Kidney epithelial cell (primary cell): ENCODE measurements around the gene ZFP64. TPM values are rescaled to one million over a fixed set of nuclear protein-coding genes. Genes with fewer than 3 reads are reported as not detected.

Experiments
- DNase-seq: peaks from one replicate; pipeline ENCODE4 v3.0.0-alpha.2; 2010; ENCODE audit warnings: low read depth
- H3K27me3 ChIP-seq: 2 replicates; pipeline ENCODE4 v1.6.0; 2011; ENCODE audit warnings: low read length; ENCODE audit not compliant: control insufficient read depth, insufficient read depth
- H3K36me3 ChIP-seq: 2 replicates; pipeline ENCODE4 v1.5.1; 2011; ENCODE audit warnings: low read length; ENCODE audit not compliant: control insufficient read depth, insufficient read depth
- H3K4me3 ChIP-seq: 2 replicates; pipeline ENCODE4 v1.5.1; 2011; ENCODE audit warnings: low read depth, mild to moderate bottlenecking, control low read depth, low read length
- CTCF ChIP-seq: IDR thresholded peaks from 2 replicates; pipeline ENCODE4 v1.5.1; 2011; ENCODE audit warnings: mild to moderate bottlenecking, moderate library complexity, low read length, control low read depth, inconsistent platforms; ENCODE audit not compliant: insufficient read depth, poor library complexity, severe bottlenecking
- total RNA-seq: library from RNA; depleted of rRNA; stranded (reverse); fragments of >200 nt; gene quantifications from 2 replicates; pipeline ENCODE4 v1.2.3, GENCODE V29; 2015

The ZFP64 gene
- total RNA-seq, 1 donor from 2014 or later, result 49.6 TPM

DNA sequence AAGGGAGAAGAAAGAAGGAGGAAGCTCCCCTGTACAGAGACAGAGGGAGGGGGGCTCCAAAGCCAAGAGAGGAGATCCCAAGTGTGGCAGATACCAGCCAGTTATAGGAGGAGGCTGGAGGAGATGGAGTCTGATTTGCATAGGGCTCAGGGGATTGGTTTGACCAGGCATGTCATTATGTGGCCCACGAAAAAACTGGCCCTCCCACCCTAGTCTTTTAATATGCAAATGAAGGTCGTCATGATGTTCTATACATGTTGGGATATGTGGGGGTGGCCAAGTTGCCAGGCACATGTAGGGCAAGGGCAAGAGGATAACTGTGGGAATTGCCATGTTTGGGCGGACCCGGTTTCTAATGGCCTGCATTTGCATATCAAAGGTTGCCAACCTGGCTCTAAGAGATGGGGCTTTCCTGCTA lies 17.6 kb upstream of the ZFP64 start:
- Histone ChIP-seq H3K36me3 (no peaks in the 10 kb centered on the region), H3K27me3 (no peaks in the 10 kb centered on the region), H3K4me3 (no peak overlapping the region)
- no peak for DNase-seq
- TF ChIP-seq CTCF, result no peak

- no peaks in the 10 kb centered on the region for H3K27me3 ChIP-seq
- no peak for DNase-seq
- H3K36me3 ChIP-seq, result no peaks in the 10 kb centered on the region
- TF ChIP-seq CTCF, result no peak
- no peak overlapping the region for H3K4me3 ChIP-seq
Observed at GRCh38 chr20:52207020-52207810, 15.6 kb upstream of the ZFP64 start.

- Histone ChIP-seq H3K36me3 (no peaks in the 10 kb centered on the region), H3K4me3 (no peak overlapping the region), H3K27me3 (no peaks in the 10 kb centered on the region)
- no peak for TF ChIP-seq CTCF
- DNase-seq, result no peak
Observed at GRCh38 chr20:52204136-52204535, 12.6 kb upstream of the ZFP64 start.

- H3K36me3 ChIP-seq, result no peaks in the 10 kb centered on the region
- no peak for DNase-seq
- no peak overlapping the region for H3K4me3 ChIP-seq
- H3K27me3 ChIP-seq, result no peaks in the 10 kb centered on the region
- no peak for TF ChIP-seq CTCF
Observed at GRCh38 chr20:52201395-52201794, 9.8 kb upstream of the ZFP64 start.

GRCh38 chr20:52200870-52201269 lies 9.3 kb upstream of the ZFP64 start:
- TF ChIP-seq CTCF, result no peak

GRCh38 chr20:52196845-52197244 lies 5.3 kb upstream of the ZFP64 start:
- H3K36me3 ChIP-seq, result no peaks in the 10 kb centered on the region
- DNase-seq, result no peak
- no peak for TF ChIP-seq CTCF
- no peaks in the 10 kb centered on the region for H3K27me3 ChIP-seq
- H3K4me3 ChIP-seq, result no peak overlapping the region

More at GRCh38 chr20:52200870-52201269, 9.3 kb upstream of the ZFP64 start:
- H3K36me3 ChIP-seq, result no peaks in the 10 kb centered on the region
- H3K4me3 ChIP-seq, result no peak overlapping the region
- no peak for DNase-seq
- H3K27me3 ChIP-seq, result no peaks in the 10 kb centered on the region
